GM20000 (cell line): ENCODE results near the gene DEDD2.
A peak's percentile ranks its signal among the peaks of the same experiment; 100 is the strongest.
"Not testable (repeated sequence)": the region's sequence is repeated elsewhere in the genome, so short reads cannot be mapped to it uniquely, and the experiment has no call there.

Experiments
- DNase-seq: peaks from one replicate; pipeline ENCODE4 v3.0.0; 2012; ENCODE audit warnings: low spot score
- CTCF ChIP-seq: IDR thresholded peaks from 2 replicates; pipeline ENCODE4 v1.5.1; 2012; ENCODE audit warnings: mild to moderate bottlenecking, control low read depth; ENCODE audit errors: extremely low read depth, missing control alignments

DEDD2 gene

GRCh38 chr19:42217520-42218437 is at the start of gene DEDD2:
Gene DEDD2, minus strand, starts transcription at chr19:42217677. Its CDS starts 670 bp downstream, at chr19:42217007.
- TF ChIP-seq CTCF, result no peak
- peak; percentile 98 for DNase-seq

- not testable (repeated sequence) for DNase-seq
These were observed 49.6 kb upstream of the DEDD2 start for GRCh38 chr19:42266928-42267603.

- not testable (repeated sequence) for DNase-seq
These were observed 48.6 kb upstream of the DEDD2 start for GRCh38 chr19:42266105-42266504.

- no peak for TF ChIP-seq CTCF
- DNase-seq, result no peak
These were observed 44.3 kb upstream of the DEDD2 start for GRCh38 chr19:42261763-42262162.

- not testable (repeated sequence) for DNase-seq
These were observed 40.4 kb upstream of the DEDD2 start for GRCh38 chr19:42257842-42258241.

- DNase-seq, result no peak
- no peak for TF ChIP-seq CTCF
These were observed 38.6 kb upstream of the DEDD2 start for GRCh38 chr19:42255766-42256745.

GRCh38 chr19:42254850-42255765 is 37.6 kb upstream of the DEDD2 start, which contains the start of gene ERF:
Gene ERF, minus strand, starts transcription at chr19:42255128. Its CDS starts 129 bp downstream, at chr19:42254999.
- DNase-seq, result peak; percentile 99
- TF ChIP-seq CTCF, result no peak
